Cerebellar nuclear complex (tissue), 1 donor: ENCODE measurements around the gene CFAP20.

Experiments
- DNase-seq, 2 experiments: peaks; one replicate each; lab custom pipeline; 2025; lab: John Stamatoyannopoulos, UW

Gene CFAP20

DNA sequence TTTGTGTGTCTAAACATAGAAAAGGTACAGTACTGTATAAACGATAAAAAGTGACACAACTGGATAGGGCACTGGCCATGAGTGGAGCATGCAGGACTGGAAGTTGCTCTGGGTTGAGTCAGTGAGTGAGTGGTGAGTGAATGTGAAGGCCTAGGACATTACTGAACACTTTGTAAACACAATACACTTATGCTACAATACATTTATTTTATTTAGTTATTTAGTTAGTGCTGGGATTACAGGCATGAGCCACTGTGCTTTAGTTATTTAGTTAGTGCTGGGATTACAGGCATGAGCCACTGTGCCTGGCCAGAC is 4.6 kb downstream of the CFAP20 start:
- no peak for DNase-seq

DNA sequence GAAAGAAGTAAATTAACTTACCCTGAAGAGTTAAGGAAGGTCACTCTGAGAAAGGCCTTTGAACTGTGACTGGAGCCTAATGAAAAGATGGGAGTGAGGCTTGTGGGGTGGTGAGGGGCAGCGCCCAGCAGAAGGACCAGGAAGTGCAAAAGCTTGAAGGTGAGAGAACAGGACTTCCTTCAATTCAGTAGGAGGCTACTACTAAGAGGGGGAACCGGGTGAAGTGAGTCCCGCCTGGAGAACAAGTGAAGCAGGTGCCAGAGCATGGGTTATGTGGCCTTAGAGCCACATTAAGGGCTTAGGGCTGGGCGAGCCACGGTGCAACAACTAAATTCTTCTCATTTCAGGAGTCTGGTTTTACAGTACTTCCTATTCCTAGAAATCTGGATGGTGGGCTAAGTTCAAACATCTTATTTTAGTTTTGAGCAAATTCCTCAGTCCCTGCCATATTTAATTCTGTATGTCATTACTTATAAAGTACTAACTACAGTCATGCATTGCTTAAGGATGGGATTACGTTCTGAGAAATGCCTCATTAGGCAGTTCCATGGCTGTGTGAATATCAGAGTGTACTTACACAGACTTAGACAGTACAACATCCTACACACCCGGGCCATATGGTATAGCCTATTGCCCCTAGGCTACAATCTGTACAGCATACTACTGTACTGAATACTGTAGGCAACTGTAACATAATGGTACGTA is 5.1 kb downstream of the CFAP20 start:
- DNase-seq: no peak

DNA sequence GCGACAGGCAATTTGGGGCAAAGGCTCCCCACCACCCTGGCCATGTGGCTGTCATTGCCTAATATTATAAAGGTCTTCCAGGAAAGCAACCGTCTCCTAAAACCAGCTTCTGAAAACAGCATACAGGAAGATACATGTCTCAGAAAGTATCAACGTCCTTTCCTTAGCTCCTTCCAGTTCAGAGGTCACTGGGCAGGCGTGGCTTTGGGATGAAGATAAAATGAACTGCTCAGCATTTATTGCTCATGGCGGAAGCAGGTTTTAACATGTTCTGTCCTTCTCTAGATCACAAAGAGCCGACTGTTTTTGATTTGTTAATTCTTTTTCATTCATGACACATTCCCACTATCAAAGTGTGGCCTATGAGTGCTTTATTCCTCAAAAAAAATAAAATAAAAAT is 8.0 kb downstream of the CFAP20 start:
- DNase-seq: no peak

DNA sequence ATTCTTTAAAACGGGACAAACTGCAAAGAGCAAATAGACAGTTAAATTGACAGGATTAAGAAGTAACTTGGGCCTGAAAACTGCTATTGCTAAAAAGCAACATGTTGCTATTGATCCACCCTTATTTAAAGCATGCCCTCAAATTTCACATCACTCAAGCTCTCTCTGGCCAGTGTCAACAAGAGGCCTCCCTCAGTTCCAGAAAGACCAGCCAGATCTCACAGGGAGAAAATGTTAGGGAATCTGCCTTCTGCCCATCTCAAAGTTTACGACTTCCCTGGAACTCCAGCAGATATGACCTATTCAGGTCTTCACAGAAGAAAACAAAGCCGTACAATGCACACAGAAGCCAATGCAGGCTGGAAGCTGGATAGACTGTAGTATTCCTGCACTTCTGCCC is 8.9 kb downstream of the CFAP20 start:
- no peak for DNase-seq

DNA sequence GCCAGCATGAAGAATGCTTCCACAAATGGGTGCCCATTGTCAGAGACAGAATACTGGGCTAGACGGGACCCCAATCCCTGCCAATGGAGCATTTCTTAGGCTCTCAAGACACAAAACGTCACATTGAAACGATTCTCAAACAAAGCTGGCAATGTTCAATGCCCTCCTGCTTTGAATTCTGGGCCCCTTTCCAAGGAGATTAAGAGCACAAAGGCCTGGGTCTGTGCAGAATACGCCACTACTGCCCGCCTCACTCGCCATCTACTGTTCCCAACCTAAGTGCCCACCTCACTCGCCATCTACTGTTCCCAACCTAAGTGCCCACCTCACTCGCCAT is 9.7 kb downstream of the CFAP20 start:
- DNase-seq: no peak

DNA sequence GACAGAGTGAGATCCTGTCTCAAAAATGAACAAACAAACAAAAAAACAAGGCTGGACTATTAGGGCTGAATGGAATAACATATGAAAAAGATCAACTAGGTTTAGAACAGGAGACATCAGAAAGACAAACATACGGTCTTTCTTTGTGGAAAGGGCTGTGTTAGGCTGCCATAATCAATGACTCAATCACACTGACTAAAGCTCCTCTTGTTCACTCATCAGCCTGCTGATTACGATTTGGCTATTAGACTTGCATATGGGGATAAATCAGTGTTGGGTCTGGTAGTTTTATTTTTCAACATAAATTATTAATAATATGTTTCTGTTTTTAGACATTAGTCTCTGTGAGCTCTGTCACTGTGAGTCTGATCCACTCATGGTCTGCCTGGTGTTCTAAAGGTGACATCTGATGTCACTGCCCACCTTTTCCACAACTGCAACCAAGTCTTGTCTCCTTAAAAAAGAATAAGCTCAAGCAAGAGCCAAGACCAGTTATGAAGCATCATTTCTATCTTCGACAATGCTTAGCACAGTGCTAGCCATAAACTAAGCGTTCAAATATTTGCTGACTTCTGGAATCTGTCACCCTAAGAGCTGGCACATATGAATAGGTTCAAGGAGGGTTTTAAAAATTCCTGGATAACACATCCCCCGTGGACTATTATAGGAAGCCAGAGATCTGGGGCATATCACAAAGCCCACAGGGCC is 10.2 kb downstream of the CFAP20 start:
- DNase-seq: no peak

DNA sequence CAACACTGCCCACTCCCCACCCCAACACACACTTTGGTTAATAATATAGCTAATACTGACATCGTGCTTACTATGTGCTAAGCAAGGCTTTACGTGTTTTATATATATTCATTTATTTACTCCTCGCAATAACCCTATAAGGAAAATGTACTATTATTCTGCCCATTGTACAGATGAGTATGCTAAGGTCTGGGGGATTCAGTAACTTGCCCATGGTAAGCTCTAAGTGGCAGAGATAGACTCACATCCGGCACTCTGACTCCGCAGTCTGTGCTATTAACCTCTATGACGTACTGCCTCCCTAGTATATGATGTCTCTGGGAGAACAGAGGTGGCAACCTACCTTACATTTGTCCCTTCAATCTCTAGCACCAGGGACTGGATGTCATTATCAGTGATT is 12.7 kb downstream of the CFAP20 start:
- DNase-seq: no peak

DNA sequence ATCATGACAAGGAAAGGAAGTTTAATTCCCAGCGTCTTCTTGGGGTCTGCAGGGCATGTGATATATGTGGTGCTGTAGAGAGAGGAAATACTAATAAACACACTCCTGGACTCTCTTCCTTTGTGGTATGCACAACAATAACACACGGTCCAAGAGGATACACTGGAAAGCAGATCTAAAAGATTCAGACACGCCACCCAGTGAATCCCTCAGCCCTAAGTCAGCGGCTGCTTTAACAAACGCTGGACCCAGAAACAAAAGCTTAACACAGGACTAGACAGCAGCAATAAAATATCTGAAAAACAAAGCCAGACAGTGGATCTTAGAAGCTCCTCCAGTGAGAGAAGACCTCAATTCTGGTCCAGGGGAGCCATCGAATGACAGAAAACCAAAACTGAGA is 13.1 kb downstream of the CFAP20 start:
- no peak for DNase-seq

DNA sequence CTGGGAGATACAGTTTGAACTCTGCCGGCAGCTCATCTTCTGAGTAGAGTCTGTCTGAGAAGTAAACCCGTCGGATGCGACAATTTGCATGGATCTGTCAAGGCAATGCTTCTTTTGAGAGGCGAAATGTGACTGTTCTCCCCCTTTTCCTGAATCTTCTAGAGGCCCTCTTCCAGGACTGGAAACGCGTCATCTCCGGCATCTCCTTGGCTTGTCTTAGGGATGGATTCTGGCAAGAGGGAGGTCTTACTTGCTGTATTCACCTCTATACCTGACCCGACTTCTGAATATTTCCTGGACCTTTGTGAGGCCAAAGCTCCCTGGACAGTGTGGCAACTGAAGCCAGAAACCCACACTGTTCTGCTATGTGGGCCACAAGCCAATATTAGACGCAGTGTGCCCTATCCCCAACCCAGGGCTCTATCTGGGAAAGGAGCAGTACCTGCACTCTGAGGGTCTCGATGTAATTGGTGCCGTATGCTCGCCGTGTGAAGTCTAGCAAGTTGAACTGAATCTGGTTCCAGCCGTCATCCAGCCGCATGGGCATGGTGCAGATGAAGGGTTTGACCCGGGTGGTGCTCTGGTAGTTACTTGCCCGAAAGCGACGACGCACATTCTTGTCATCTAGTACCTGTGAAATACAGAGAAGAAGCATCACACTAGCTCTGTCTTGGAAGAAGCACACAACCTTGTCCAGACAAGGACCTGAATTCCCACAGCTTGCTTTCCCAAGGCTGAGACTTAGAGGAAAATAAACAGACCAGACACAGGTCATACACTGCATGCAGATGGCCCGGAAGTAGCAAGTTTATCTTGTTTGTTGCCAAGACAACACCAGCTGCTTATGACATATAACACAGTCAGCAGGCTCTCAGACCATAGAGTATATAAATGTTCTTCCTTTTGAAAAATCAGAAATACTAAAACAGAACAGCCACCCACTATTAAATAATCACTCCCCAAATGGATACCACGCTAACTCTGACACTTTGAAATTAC is 14.1 kb downstream of the CFAP20 start:
- DNase-seq: no peak

DNA sequence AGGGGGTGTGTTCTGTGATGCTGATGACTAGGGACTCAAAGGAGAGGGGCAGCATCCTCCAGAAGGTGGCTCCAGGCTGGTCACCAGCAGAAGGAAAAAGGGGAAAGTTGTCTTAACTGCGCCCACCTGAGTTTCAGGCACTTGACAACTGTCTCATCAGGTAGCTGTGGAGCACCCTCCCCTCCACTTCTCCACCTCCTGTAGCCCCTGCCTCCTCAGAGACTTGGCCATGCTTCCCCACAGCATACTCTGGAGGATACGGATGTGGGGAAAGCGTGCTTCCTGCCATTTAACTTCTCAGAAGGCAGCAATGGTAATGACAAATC is 17.9 kb downstream of the CFAP20 start:
- DNase-seq: no peak

DNA sequence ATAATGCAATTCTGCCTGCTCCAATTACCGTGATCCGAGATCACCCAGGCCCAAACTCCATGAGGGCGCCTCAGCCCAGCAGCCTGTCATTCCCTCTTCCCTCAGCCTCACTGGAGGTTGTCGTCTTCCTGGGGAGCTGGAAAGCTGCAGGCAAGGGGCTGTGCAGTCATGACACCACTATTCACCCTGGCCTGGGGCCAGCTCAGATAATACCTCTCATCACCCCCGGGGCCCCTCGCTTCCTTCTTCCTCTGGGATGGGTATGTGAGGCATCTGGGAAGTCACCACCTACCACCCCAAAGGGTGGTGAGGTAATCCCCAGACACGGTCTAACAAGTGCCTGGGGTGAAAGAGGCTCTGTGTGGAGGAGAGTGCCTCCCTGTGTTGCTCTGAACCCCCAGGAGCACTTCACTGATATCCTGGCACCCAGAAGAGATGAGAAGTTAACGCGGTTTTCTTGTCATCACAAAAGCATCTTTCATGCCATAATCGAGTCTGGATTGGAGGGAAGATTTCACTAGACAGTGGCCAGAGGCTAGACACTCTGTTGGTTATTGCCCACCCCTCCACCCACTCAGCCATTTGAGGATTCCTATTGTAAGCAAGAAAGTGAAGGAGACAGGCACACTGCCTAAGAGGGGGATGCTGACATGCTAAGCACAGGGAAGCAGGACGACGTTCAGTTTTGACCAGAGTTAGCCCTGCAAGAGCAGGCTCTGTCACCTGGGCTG is 18.4 kb downstream of the CFAP20 start:
- DNase-seq: no peak

DNA sequence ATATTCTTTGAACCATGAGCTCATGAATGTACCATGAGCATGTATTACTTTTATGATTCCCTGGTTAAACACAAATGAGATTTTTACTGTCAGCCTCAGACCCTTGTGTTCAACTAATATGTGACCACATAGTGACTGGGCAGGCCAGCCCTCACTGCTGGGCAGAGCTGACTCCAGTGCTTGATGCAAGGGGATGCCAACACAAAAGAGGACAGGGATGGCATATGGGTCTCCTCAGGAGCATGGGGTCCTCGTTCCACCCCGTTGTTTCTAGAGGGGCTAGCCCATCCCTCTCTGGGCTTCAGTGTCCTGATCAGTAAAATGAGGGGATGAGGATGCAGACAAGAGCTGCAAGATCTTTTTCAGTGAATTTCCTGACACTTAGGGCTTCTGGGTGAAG is 19.3 kb downstream of the CFAP20 start:
- DNase-seq: no peak

DNA sequence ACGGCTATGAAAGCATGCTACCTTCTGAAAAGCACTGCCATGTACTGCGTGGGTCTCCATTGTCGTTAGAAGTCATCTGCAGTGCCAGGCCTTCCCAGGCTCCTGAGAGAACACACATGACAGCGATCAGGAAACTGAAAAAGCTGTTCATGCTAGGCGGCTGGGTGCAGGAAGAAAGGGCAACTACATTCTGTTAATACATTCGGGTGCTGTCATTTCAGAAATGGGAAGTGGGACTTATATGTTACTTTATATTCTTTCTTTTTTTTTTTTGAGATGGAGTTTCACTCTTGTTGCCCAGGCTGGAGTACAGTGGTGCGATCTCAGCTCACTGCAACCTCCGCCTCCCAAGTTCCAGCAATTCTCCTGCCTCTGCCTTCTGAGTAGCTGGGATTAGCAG is 19.9 kb downstream of the CFAP20 start:
- DNase-seq: no peak

DNA sequence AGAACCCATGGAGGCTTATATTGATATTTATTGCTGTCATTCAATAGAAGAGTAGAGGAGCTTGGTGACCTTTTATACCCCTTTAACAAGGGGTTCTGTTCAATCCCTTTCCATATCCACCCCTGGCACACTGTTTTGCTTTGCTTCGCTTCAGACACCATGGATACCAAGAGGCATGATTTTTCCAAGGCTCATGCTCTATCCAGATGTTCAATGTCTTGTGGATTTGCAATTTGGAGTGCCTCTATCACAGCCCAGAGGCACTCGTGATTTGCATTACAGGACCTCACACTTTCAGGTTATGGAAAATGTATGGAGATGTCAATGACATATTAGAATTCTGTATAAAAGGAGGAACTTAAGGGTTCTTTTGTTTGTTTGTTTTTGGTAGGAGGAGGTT is 21.5 kb downstream of the CFAP20 start:
- DNase-seq: no peak

DNA sequence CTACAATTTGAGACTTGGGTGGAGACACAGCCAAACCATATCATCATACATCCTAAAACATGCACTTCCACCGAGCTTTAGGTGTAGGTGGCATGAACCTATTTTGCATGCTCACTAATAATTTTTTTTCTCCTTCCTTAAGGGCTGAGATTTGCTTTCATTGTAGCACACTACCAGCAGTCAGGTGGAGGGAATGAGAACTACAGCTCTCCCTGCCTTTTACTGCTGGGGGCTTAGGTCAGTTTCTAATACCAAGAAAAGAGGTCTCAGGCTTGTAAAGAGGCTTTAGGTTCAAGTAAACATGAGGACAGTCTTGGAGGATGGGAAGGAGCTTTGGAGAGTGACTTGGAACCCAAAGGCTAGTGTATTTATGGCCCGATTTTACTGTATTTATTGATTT is 22.0 kb downstream of the CFAP20 start:
- no peak for DNase-seq

DNA sequence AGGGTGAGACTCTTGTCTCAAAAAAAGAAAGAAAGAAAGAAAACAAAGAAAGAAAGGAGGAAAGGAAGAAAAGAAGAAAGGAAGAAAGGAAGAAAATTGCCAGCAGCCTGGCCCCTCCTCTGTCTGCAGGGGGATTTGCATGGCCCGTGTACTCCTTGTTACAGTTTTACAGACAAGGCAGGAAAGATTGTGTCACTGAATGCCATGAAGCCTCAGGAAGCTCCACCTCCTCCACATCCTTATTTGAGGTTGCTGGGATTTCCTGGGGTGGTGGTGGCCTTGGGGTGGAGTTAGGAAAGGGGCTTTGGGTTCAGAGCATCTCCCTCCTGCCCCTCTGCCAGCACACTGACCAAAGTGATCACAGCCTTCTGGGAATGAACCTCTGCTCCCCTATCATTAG is 23.6 kb downstream of the CFAP20 start:
- no peak for DNase-seq

DNA sequence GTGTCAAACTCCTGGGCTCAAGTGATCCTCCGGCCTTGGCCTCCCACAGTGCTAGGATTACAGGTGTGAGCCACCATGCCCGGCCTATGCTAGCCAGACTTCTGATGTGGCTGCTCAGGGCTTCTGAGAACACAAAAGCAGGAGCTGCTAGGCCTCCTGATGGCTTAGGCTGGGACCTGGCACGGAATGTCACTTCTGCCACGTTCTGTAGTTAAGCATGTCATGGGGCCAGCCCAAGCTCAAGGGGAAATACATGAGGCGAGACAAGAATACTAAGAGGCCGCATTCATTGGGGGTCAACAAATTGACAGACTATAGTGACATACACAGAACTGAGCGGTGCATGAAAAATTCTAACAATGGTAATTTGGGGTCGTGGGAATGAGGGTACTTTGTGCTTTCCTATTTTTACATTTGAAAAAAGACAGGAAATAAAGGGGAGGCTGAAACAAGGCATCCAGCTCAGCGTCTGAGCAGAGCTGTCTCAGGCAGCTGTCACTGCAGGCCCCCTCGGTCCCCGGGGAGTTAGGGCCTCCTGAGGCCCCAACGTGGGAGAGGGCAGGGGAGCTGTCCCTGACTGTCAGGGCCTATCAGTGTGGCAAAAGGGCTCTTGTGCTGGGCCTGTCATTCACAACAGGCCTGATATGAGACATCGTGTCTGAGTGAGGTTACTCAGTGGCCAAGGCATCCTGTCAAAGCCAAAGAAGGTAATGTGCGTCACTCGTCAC is 26.4 kb downstream of the CFAP20 start:
- no peak for DNase-seq

DNA sequence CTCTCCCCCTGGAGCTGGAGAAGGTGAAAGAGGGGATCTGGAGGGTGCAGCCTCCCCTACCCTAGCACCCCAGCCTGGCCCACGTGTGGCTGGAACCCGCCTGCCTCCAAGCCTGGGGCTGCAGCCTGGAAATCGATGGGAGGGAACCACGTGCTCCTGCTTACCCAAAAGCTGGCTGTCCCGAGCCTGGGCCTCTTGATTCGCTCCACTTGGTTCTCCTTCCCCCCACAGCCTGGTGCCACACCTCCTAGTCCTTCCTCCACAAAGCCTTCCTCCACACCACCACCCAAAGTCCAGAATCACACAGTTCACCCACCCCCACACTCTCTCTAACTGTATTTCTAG is 29.3 kb downstream of the CFAP20 start:
- DNase-seq: no peak

DNA sequence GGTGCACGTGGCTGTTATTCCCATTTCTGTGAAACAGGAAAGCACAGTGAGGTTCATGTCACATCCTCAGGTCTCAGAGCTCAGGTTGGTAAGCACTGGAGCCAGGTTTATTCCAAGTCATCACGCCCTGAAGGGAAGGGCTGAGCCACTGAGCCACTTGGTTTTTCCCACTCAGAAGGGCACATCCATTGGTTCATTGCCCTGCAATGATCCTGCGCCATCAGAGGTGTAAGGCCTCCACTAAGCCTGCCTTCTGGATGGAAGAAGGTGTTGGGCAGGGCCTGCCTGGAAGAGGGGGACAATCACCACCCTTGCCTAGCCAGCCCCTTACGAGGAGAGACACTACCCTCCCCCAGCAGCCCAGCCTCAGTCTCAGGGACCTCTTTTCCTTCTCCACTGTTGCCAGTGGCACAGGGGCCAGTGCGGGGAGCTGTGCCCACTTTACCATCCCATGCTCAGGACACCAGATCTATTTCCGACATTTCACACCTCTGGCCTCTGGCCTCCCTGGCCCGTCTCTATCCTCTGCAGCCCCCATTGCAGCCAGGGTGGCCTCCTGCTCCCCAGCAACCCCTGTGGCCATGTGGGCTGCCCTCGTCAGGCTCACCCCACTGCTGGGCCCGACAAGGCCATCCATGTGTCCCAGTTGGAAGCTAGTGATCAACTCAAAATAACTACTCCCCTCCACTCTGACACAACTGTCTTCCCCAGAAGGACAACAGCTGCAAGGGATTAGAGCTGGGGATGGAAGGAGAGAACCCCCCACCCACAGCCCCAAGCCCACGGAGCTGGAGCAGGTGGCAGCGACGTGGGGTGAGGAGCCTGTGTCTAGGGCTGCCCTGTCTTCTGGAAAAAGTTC is 29.9 kb downstream of the CFAP20 start:
- no peak for DNase-seq

DNA sequence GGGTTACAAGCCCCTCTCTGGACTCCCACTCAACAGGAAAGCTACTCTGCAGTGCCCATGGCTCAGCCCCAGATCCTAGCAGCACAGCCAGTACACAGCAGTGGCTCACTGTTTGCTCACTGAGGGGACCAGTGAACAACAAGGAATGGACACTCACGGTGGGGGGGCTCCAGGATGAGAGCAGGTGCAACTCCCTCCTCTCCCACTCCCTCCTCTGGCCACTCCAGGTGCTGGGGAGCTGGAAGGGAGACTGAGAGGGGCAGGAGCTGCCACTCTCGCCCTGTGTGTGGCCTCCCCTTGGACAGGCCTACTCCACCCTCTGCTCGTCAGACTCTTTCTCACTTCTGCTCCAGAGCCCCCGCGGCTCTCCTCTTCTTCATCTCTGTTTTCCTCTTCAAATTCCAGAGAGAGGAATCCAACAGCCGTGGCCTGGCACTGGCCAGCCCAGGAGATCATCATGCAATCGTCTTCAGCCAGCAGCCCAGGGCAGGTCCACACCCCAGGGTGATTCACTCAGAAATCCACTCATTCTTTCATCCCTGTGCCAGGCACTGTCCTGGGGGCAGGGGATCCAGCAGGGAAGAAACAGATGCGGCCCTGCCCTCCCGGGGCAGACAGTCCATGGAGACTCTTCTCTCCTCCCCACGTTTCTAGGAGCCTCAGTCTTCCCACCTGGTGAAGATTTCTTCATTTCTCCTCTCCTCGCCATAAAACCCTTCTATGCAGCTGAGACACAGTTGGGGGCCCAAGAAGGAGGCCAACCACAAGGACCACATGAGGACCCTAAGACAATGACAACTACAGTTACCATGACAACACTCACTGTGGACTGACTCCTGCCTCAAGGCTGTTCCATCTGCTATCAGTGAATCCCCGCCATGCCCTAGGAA is 30.7 kb downstream of the CFAP20 start:
- DNase-seq: no peak
